GM18861 (cell line): Measurements from ENCODE around the gene YEATS2.
A peak's percentile ranks its signal among the peaks of the same experiment; 100 is the strongest.
"Not testable (repeated sequence)": the region's sequence is repeated elsewhere in the genome, so short reads cannot be mapped to it uniquely, and the experiment has no call there.

ENCODE experiments used
- ATAC-seq: cut with Tn5 transposase; IDR thresholded peaks from one replicate; pipeline ENCODE4 v1.9.1; 2021; ENCODE audit not compliant: unreplicated experiment

Gene YEATS2

DNA sequence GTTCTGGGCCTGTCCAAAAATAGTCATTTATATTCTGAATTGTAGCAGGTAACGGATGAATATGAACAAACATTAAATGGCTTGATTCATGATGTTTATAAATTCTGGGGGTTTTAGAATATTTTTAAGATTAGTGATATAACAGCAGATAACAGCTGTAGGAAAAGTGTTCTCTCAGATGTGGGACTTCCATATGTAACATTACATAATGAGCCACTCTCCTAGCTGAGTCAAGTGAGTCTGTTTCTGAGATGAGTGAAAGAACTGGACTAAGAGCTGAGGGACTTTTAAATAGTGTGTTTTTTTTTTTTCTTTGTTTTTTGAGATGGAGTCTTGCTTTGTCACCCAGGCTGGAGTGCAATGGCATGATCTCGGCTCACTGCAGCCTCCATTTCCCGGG is 13.9 kb downstream of the YEATS2 start:
- no peak for ATAC-seq

DNA sequence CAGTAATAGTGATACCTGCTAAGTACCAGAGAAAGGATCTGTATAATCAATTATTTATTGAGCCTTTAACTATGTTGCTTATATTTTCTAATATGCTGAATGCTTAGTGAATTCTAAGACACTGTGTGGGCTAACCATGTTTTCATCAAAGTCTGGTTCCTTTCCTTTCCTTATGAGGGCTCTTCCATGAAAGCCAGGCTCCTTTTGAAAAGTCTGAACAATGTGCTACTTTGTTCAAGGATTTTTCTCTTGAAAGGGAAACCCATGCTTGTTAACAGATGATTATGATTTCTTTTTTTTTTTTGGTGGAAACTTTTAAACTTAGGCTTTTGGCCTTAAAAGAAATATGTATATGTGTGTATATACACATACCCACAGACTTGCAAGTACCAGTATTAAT is 17.0 kb downstream of the YEATS2 start:
- ATAC-seq: no peak

DNA sequence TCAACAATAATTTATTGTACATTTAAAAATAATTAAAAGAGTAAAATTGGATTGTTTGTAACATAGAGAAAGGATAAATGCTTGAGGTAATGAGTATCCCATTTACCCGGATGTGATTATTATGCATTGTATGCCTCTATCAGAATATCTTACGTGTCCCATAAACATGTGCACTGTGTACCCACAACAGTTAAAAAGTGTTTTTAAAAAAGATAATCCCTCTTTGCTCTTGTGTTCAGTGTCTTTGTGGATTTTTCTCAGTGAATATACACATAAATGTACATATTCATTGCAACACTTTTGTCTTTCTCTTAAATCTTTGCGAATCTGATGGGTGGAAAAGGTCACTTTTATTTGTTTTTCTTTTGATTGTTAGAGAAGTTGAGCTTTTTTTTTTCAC is 20.4 kb downstream of the YEATS2 start:
- ATAC-seq: no peak

DNA sequence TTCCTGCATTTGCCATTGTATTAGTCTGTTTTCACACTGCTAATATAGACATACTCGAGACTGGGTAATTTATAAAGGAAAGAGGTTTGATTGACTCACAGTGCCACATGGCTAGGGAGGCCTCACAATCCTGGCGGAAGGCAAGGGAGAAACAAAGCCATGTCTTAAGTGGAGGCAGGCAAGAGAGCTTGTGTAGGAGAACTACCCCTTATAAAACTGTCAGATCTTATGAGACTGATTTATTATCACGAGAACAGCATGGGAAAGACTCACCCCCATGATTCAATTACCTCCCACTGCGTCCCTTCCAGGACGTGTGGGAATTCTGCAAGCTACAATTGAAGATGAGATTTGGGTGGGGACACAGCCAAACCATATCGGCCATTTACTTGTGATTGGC is 27.8 kb downstream of the YEATS2 start:
- ATAC-seq: no peak

DNA sequence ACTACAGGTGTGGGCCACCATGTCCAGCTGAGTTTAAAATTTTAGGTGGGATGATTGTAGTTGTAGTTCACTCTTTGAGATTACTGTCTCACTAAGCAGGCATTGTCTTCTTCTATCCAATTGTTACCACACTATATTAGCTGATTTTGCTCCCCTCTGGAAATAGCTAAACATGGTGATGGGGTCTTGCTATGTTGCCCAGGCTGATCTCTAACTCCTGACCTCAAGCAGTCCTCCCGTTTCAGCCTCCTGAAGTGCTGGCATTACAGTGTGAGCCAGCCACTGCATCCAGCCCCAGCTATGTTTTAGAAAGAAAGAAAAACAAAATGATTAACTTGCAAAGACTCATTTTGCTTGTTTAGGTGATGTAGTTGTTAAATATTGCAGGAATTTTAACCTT is 30.6 kb downstream of the YEATS2 start:
- no peak for ATAC-seq

DNA sequence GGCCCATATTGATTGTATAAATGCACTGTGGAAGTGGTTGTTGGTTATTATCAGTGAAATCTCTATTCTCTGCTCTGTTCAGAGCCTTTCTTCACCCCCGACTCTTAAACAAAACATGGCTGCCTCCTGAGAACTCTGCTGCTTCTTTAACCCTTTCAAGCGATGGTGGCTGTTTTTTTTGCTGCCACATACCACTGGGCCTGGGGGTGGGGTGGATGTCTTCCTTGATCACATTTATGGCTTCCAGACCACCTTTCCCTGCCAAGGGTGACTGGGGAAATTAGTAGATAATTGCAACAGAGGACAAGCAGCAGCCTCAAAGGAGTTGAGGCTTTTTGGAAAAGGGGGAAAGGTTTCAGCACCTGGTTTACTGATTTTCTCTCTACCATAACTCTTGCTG is 32.8 kb downstream of the YEATS2 start:
- no peak for ATAC-seq

DNA sequence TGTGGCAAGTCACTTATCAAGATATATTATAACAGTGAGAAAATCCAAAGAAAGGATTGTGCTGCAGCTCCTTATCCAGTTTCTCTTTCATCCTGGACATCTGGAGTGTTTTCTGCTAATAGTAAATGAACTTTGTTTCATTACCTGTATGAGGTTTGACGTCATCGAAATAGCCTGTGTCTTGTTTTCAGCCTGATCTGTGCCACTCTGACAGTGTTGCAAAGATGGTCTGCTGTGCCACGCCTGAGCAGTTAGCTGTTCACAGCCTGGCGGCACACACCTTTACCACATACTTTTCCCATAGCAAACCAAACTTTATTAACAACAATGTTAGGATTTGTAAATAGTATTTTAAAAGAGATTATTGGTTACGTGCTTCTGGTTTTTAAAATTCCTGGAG is 34.0 kb downstream of the YEATS2 start:
- ATAC-seq: no peak

DNA sequence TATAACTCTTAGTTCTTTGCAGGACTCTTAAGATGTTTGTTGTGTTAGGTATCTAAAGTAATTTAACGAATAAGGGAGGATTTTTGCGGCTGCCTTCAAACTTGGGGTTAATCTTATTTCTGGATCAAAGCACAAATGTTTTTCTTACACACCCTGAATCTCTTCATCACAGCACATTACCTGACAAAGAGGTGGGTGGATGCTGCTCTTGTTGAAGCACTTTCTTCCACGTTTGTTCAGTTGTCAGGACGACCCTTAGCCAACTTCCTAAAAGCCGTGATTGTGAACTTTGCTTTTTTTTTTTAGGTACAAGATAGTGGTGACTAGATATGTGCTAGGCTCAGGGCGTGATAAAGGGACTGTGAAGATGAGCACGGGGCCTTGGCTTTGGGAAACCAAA is 36.0 kb downstream of the YEATS2 start:
- ATAC-seq: no peak

DNA sequence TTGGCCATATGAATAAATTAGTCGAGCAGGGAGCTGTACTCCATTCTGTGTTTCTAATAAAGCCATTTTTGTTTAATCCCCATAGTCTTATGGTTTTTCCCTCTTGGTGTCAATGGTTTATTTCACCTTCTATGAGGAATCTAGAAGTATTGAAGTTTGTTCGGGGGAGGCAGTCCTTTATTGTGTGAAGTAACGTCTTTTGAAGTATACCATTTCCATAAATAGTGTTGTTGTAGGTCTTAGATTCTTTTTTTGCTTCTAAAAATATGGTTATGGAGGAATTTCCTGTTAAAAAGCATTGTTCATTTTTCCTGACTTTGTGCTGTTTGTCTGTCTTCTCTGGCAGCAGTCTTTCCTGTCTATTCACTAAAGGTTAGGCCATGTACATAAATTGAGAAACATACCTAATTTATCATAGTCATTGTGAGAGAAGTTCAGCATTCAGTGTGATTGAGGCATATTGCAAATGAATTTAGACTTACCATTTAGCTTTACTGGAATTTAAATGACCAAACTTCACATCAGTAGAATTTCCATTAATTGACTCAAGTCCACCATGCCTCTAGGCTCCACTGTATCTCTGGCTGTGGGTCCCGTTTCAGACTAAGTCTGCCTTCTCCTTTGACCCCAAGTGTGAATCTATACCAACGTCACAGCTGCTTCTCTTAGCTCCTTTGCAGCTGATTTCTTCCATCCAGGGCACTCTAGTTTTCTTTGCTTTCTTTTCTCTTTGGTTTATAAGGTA is 37.3 kb downstream of the YEATS2 start:
- no peak for ATAC-seq

DNA sequence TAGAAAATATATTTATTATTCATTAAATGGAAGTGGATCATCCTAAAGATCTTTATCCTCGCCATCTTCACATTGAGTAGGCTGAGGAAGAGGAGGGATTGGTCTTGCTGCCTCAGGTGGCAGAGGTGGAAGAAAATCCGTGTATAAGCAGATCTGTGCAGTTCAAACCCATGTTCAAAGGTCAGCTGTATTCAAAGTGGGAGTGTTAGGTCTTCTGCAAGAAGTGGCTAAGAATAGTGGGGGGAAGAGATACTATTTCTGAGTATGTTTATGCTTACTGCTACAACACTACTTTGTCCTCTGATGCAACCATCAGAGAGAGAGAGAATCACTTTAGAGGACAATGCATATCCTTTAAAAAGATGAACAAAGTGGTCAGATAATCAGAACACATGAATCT is 39.5 kb downstream of the YEATS2 start:
- no peak for ATAC-seq

DNA sequence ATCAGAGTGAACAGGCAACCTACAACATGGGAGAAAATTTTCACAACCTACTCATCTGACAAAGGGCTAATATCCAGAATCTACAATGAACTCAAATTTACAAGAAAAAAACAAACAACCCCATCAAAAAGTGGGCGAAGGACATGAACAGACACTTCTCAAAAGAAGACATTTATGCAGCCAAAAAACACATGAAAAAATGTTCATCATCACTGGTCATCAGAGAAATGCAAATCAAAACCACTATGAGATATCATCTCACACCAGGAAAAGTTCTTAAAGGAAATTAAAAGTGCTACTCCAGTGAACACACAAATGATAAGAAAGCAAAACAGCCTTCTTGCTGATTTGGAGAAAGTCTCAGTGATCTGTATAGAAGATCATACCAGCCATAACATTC is 42.6 kb downstream of the YEATS2 start:
- not testable (repeated sequence) for ATAC-seq

DNA sequence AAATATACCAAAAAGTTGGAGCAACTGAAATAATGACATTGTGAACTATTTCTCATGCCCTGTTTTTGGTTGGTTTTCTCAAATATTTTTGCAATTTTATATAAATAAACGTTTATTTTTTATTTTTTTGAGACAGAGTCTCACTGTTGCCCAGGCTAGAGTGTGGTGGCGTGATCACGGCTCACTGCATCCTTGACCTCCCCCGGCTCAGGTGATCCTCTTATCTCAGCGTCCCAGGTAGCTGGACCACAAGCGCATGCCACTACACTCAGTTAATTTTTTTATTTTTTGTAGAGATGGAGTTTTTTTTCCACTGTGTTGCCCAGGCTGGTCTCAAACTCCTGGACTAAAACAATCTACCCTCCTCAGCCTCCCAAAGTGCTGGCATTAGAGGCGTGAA is 45.6 kb downstream of the YEATS2 start:
- ATAC-seq: no peak

DNA sequence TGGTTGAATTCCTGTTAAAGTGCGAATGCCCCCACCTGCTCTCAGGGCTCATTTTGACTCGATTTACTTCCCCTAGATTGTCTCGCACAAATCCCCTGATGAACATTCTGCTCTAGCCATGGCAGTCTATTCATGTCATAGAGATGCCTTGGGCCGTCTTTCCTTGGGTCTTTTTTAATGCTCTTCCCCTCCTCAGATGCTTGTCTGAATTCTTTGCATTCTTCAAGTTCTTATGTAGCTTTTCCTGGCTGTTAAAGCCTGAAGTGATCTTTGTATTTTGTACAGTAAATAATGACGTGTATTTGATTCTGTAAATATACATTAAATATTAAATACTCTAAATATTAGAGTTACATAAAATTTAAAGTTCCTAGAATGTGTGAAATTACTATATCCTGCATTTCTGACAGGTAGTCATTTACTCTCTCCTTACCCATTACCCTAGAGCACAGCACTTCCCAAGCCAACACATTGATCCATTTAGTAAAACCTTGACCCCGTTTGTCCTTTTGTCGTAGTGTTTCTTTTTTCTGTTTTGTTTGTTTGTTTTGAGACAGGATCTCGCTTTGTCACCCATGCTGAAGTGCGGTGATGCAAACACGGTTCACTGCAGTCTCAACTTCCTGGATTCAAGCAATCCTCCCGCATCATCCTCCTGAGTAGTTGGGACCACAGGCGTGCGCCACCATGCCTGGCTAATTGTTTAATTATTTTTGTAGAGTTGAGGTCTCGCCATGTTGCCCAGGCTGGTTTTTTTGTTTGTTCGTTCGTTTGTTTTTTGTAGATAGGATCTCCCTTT is 47.9 kb downstream of the YEATS2 start:
- no peak for ATAC-seq

DNA sequence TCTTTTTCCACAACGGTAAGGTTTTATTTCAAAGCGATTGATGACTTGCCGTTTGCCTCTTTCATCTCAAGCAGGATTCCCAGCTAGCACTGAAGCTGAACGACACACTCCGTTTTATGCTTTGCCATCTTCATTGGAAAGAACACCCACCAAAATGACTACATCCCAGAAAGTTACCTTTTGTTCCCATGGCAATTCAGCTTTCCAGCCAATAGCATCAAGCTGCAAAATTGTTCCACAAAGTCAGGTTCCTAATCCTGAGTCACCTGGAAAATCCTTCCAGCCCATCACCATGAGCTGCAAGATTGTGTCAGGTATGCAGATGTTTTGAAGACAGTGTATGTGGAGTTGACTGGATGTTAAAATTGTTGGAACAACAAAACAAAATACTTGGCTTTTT is 56.5 kb downstream of the YEATS2 start:
- ATAC-seq: no peak

DNA sequence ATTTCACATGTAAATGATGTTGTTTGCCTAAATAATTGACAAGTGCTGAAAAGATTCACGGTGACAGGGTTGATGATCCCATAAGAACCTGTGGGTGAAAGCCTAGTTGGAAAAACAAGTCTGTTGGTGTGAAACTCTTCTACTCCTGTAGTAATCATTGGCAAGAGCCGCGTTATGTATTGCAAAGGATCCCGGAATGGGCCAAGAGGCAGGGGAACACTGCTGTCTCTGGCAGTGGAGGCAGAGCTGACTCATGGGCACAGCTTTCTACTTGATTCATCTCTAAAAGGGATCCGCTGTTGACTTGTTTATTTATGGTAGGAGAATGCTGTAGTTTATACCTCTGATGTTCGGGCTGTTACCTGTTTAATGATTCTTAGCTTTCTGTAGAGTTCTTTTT is 64.7 kb downstream of the YEATS2 start:
- no peak for ATAC-seq

DNA sequence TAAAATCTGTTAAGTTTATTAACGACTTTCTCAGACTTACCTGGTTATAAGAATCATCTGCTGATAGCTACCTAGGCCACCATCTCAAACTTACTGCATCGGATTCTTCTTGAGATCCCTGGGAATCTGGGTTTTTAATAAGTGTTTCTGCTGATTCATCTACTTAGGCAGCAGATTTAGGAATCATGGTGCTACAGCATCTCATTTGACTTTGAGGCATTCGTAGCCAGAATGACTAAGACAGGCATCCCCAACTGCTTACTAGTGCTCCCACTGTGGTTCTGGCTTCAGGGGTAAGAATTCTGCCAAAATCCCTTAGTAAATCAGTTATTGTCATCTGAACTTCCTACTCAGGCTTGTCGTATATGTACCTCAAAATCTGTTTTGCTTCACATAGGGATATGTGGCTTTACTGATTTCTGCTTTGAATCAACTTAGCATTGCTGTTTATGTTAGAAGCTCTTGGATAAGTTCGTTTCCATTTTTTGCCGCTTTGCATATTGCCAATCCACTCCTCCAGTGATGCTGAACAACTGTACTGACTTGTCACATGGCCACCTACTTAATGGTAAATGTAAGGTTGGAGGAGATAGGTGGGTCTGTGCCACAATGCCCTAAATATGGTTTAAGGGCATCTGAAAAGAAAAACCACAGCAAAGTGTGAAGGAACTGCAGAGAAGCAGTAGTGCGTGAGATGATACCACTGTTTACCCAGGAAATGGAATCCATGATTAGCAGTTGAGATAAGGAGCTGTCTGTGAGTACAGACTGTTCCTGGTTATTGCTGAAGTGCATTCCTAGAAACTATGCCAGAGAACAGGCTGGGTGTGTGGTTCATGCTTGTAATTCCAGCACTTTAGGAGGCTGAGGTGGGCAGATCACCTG is 67.5 kb downstream of the YEATS2 start:
- ATAC-seq: no peak

DNA sequence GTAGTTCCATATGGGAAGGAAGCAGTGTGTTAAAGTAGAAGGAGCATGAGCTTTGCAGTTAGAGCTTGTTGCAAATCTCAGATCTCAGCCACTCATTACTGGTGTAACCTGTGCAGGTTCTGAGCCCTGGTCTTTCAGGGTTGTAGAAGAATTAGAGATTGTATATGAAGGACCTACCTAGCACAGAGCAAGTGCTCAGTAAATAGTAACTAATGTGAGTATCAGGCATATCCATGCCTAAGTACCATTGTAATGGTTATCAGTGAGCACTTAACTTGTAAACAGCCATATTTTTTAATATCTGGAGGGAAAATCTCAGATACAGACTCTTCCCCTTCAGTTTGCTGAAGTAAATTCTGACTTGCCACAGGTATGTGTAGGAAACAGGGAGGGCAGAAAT is 68.5 kb downstream of the YEATS2 start:
- ATAC-seq: no peak

DNA sequence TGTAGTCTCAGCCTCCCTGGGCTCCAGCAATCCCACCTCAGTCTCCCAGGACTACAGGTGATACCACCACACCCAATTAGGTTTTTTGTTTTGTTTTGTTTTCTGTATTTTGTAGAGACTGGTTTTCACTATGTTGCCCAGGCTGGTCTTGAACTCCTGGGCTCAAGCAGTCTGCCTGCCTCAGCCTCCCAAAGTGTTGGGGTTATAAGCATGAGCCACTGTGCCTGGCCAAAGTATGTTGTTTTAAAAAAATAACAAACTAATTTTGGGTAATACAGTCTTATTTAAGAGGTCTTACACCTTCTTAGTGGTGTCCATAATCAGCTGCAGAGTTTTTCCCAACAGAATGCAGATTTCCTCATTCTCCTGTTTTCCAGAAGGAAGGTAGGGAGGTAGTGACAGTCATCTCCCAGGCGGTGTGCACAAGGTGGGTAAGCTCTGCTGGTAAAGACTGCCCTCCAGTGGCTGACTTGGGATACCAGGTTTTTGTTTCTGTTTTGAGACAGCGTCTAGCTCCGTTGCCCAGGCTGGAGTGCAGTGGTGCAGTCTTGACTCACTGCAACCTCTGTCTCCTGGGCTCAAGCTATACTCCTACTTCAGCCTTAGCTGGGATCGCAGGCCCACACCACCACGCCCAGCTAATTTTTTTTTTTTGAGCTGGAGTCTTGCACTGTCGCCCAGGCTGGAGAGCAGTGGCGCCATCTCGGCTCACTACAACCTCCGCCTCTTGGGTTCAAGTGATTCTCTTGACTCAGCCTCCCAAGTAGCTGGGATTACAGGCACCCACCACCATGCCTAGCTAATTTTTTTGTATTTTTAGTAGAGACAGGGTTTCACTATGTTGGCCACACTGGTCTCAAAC is 69.4 kb downstream of the YEATS2 start:
- peak; percentile 62 for ATAC-seq

DNA sequence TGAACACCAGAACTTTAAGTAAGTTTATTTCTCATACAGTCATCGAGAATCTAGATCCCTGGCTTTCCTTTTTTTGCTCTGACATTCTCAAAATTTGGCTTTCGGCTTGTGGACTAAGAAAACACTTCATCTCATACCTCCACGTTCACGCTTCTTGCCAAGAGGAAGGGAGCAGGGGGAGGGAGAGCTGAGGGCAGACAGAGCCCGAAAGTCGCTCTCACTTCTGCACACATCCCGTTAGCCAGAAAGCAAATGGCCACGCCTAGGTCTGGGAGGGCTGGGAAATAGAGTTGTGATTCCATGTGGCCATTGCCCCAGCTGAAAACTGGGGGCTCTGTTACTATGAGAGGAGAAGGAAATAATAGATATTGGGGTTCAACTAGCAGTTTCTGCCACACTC is 70.5 kb downstream of the YEATS2 start:
- no peak for ATAC-seq

DNA sequence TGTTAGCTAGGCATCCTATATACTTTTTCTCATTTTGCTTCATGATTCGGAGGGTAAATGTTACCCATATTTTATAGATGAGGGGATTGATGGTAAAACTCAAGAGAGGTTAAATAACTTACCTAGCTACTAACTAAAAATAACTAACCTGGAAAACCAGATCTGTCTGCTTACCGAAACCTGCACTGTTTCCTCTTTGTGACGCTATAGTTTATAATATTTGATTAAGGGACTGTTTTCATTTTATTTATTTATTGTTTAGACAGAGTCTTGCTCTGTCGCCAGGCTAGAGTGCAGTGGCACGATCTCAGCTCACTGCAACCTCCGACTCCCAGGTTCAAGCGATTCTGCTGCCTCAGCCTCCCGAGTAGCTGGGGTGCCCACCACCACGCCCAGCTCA is 71.9 kb downstream of the YEATS2 start:
- no peak for ATAC-seq

DNA sequence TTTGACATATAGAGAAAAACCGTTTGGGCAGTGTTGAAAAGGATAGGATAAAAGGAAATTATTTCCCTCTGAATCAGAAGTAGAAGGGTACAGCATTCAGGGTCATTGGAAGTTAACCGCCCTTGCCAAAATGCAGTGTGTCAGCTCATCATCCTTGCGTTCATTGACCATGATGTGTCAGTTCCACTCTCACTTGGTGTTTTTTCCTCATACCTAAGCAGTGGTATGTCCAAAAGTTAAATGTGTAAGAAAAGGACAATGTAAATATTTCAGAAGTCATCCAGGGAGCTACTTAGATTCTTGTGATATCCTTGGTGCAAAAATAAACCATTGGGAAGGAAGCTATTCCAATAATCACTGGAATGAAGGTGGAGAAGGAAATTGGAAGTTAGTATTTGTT is 77.0 kb downstream of the YEATS2 start:
- no peak for ATAC-seq
